Stimulated activated CD8-positive, alpha-beta memory T cell treated with anti-CD3 and anti-CD28 coated beads, Interleukin-7, amount 100 ng/mL, for 48 hours (primary cell): ENCODE data around the gene JPH3.

Experiments
- DNase-seq, 2 donors: peaks; one replicate each; pipeline ENCODE4 v3.0.0-alpha.2; 2020; ENCODE audit warnings: low read depth in 1 of 2; ENCODE audit errors: extremely low read depth in 1 of 2

Gene JPH3

GRCh38 chr16:87598431-87598830 is 3.9 kb upstream of the JPH3 start:
- DNase-seq = no peak

- DNase-seq = no peak
These were observed 2.1 kb upstream of the JPH3 start for GRCh38 chr16:87600246-87600645.

- DNase-seq = no peak
These were observed 817 bp upstream of the JPH3 start for GRCh38 chr16:87601401-87601981.

- no peak for DNase-seq
These were observed 744 bp downstream of the JPH3 start for GRCh38 chr16:87602821-87603683.

- no peak for DNase-seq
These were observed 1.7 kb downstream of the JPH3 start for GRCh38 chr16:87603684-87604633.

- DNase-seq = no peak
These were observed 2.4 kb downstream of the JPH3 start for GRCh38 chr16:87604634-87605111.

- DNase-seq = no peak
These were observed 4.9 kb downstream of the JPH3 start for GRCh38 chr16:87607223-87607622.

GRCh38 chr16:87607871-87608270 is 5.6 kb downstream of the JPH3 start:
- DNase-seq = no peak

GRCh38 chr16:87608400-87608985 is 6.2 kb downstream of the JPH3 start:
- DNase-seq = no peak

- DNase-seq = no peak
These were observed 7.7 kb downstream of the JPH3 start for GRCh38 chr16:87610026-87610425.

- no peak for DNase-seq
These were observed 9.1 kb downstream of the JPH3 start for GRCh38 chr16:87611456-87611855.

- no peak for DNase-seq
These were observed 11.7 kb downstream of the JPH3 start for GRCh38 chr16:87613961-87614360.

- DNase-seq = no peak
These were observed 13.3 kb downstream of the JPH3 start for GRCh38 chr16:87615621-87616041.

- DNase-seq = no peak
These were observed 14.2 kb downstream of the JPH3 start for GRCh38 chr16:87616556-87616955.

GRCh38 chr16:87618216-87618615 is 15.9 kb downstream of the JPH3 start:
- DNase-seq = no peak

GRCh38 chr16:87619360-87620200 is 17.3 kb downstream of the JPH3 start:
- no peak for DNase-seq

GRCh38 chr16:87620201-87620495 is 17.8 kb downstream of the JPH3 start:
- no peak for DNase-seq

- no peak for DNase-seq
These were observed 19.2 kb downstream of the JPH3 start for GRCh38 chr16:87621550-87621829.

- no peak for DNase-seq
These were observed 19.8 kb downstream of the JPH3 start for GRCh38 chr16:87621976-87622713.
